GM12864 (cell line): ENCODE results near the gene ERG.

ENCODE experiments used
- DNase-seq: peaks from one replicate; pipeline ENCODE4 v3.0.0-alpha.2; 2011; ENCODE audit warnings: low read depth
- H3K4me3 ChIP-seq: 2 replicates; pipeline ENCODE4 v1.5.1; 2011; ENCODE audit warnings: mild to moderate bottlenecking, low read depth, low read length, control low read depth
- CTCF ChIP-seq: IDR thresholded peaks from 2 replicates; pipeline ENCODE4 v1.5.1; 2011; ENCODE audit warnings: low read depth, mild to moderate bottlenecking, moderate library complexity, low read length, control low read depth, inconsistent platforms; ENCODE audit errors: missing control alignments

Gene ERG

GRCh38 chr21:38455403-38455802, 42.9 kb downstream of the ERG start:
- no peak for TF ChIP-seq CTCF
- DNase-seq, result no peak
- no peak overlapping the region for H3K4me3 ChIP-seq

- TF ChIP-seq CTCF, result no peak
- H3K4me3 ChIP-seq, result no peak overlapping the region
- DNase-seq, result no peak
These were observed 43.6 kb downstream of the ERG start for GRCh38 chr21:38454702-38455101.

- no peak overlapping the region for H3K4me3 ChIP-seq
- DNase-seq, result no peak
- TF ChIP-seq CTCF, result no peak
These were observed 44.1 kb downstream of the ERG start for GRCh38 chr21:38454161-38454560.

GRCh38 chr21:38448671-38449385, 49.4 kb downstream of the ERG start:
- no peak for DNase-seq
- no peak overlapping the region for H3K4me3 ChIP-seq
- no peak for TF ChIP-seq CTCF

GRCh38 chr21:38447611-38448010, 50.7 kb downstream of the ERG start:
- no peak for TF ChIP-seq CTCF
- no peak overlapping the region for H3K4me3 ChIP-seq
- no peak for DNase-seq

GRCh38 chr21:38444691-38445090, 53.6 kb downstream of the ERG start:
- no peak for DNase-seq
- H3K4me3 ChIP-seq, result no peak overlapping the region
- TF ChIP-seq CTCF, result no peak

- no peak for DNase-seq
- no peak for TF ChIP-seq CTCF
- H3K4me3 ChIP-seq, result no peak overlapping the region
These were observed 55.2 kb downstream of the ERG start for GRCh38 chr21:38443110-38443509.
